ENCODE data around the gene CYP2W1.

CYP2W1 gene

DNA sequence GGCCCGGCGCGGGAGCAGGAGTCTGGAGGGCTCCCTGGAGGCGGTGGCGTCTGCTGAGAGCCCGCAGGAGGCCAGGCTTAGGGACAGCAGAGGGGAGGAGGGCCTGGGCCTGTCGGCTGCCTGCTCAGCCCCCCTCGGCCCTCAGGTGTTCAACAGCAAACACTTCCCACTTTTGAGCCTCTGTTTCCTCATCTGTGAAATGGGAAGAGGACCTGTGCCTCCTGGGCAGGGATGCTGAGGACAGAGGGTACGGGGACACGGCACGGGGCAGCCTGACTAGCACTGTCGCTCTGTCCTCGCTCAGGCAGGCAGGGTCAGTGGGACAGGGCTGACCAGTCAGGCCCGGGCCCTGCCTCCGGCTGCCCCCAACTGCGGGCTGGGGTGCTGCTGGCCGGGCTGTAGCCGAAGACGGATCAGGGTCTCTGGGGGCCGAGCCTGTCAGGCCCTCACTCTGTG, 663 bp downstream of the CYP2W1 start:
- no peak for DNase-seq (ENCODE audit: low spot score)

DNA sequence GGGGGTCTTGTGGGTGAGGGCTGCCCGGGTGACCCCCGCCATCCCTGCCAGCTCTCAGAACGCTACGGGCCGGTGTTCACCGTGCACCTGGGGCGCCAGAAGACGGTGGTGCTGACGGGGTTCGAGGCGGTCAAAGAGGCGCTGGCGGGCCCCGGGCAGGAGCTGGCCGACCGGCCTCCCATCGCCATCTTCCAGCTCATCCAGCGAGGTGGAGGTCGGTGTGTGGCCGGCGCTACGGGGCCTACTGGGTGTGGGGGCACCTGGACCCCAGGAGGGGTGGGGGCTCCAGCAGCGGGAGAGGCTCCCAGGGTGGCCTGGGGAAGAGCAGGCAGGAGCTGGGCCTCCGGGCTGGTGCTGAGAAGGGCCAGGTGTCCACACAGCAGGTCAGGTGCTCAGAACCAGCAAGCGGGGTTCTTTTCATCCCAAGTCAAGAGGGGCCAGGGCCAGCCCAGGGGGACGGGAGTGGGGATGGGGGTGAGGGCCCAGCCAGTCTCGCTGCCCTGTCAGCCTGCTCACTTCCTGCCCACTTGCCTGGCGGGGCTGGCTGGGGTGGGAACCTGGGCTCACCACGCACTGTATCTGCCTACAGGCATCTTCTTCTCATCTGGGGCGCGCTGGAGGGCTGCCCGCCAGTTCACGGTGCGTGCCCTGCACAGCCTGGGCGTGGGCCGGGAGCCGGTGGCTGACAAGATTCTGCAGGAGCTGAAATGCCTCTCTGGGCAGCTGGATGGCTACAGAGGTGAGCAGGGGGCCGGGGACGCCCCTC, 1.6 kb downstream of the CYP2W1 start:
- DNase-seq (ENCODE audit: low spot score): no peak

DNA sequence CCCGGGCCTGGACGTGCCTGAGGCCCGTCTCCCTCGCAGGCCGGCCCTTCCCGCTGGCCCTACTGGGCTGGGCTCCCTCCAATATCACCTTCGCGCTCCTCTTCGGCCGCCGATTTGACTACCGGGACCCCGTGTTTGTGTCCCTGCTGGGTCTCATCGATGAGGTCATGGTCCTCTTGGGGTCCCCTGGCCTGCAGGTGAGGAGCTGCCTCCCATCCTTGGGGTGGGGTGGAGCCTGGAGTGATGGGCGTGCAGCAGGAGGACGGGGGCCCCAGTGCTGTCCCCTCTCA, 2.1 kb downstream of the CYP2W1 start:
- DNase-seq (ENCODE audit: low spot score): no peak

DNA sequence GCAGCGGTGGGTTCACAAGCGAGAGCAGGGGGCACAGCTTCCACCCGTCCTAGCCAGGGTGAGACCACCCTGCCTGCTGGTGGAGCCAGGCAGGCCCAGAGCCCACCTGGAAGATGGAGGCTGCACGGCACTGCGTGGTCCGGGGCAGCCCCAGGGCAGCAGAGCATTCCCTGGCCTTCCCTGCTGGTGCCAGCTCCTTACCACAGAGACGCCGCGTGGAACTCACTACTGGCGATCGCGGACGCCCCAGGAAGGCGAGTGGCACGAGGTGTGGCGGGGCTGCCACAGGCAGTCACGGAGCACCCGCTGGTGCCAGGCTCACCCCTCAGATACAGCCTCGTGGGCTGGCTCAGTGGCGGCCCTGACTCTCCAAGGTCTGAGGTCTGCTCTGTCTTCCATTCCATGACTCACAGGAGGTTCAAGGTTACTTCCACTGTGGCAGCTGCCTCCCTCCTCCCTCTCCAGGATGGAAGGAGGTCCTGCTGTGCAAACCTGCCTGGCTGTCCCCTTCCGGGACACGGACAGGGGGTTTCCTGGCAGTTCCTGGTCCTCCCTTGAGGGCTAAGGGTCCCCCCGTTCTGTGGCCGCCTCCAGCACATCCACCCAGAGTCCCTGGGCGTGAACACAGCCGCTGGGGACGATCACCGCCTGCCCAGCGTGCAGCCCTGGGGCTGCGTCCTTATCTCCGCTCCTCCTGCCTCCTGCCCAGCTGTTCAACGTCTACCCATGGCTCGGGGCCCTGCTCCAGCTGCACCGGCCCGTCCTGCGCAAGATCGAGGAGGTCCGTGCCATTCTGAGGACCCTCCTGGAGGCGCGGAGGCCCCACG, 3.1 kb downstream of the CYP2W1 start:
- DNase-seq (ENCODE audit: low spot score): no peak

DNA sequence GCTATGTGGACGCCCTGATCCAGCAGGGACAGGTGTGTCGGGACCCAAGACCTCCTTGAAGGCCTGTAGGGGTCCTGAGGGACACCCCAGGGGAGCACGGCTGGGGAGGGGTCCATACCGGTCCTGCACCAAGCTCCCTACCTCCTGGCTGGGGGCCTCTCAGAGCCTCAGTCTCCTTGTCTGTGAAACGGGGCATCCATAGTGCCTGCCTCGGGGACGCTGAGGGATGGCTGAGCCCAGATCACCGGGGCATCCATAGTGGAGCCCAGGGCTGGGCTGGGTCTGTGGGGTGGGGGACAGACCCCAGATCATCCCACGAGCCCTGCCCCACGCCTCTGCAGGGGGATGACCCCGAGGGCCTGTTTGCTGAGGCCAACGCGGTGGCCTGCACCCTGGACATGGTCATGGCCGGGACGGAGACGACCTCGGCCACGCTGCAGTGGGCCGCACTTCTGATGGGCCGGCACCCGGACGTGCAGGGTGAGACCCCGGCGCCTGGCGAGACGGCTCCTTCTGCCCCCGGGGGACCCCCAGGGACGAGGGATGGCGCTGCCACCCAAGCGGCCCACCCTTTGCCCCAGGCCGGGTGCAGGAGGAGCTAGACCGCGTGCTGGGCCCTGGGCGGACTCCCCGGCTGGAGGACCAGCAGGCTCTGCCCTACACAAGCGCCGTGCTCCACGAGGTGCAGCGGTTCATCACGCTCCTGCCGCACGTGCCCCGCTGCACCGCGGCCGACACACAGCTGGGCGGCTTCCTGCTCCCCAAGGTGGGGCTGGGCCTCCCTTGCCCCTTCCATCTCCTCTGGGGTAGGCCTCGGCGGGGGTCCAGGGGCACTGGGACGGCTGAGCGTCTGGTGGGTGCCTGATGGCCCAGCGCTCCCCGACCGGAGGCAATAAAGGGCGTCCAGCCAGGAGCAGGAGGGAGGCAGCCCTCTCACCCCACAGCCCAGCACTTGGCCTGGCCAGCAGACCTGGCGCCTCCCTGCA, 4.1 kb downstream of the CYP2W1 start:
- no peak for DNase-seq (ENCODE audit: low spot score)

DNA sequence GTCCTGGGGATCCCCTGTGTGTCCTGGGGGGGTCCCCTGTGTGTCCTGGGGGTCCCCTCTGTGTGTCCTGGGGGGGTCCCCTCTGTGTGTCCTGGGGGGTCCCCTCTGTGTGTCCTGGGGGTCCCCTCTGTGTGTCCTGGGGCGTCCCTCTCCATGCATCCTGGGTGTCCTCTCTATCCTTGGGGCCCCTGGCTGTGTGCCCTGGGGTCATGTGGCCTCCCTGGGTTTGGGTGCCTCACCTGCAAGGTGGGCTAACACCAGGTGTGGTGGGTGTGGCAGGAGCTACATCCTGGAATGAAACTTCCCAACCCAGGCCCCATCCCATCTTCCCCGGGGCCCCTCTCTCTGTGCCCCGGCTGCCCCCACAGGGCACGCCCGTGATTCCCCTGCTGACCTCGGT, 4.9 kb downstream of the CYP2W1 start:
- no peak for DNase-seq (ENCODE audit: low spot score)

DNA sequence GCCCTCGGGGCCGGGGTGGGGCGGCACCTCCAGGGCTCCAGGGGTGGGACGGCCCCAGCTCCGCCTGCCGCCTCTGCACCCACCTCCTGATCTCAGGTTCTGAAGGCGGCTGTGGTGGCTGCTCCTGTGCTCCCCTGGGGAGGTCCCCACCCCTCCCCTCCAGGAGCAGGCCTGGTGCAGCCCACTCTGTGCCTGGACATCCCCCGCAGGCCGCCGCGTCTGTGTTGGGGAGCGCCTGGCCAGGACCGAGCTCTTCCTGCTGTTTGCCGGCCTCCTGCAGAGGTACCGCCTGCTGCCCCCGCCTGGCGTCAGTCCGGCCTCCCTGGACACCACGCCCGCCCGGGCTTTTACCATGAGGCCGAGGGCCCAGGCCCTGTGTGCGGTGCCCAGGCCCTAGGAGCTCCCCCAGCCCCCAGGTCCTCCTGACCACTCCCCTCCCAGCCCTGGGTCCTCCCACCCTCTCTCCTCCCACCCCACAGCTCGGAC, 5.5 kb downstream of the CYP2W1 start:
- DNase-seq (ENCODE audit: low spot score): peak; percentile 55

DNA sequence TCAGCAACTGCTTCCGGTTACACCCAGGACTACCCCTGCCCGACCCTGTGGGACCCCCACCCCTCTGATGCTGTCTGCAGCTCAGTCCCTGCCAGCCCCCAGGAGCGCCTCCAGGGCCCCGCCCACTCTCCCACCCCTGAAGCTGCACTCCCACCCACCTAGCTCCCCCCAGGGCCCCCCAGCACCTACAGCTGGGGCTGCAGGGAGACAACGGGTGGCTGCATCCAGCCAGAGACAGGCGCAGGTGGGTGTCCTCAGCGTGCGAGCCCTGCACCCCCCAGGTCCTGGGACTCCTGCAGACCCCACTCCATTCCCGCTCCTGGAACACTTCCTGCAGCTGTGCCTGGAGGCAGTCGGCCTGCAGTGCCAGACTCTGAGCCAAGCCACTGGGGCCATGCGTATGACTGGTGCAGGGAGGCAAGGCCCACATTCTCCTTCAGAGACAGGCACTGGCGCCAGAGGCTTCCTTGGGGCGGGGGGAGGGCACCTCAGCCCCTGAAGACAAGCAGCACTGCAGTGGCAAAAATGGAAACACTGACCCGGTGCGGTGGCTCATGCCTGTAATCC, 6.1 kb downstream of the CYP2W1 start:
- DNase-seq (ENCODE audit: low spot score): no peak

DNA sequence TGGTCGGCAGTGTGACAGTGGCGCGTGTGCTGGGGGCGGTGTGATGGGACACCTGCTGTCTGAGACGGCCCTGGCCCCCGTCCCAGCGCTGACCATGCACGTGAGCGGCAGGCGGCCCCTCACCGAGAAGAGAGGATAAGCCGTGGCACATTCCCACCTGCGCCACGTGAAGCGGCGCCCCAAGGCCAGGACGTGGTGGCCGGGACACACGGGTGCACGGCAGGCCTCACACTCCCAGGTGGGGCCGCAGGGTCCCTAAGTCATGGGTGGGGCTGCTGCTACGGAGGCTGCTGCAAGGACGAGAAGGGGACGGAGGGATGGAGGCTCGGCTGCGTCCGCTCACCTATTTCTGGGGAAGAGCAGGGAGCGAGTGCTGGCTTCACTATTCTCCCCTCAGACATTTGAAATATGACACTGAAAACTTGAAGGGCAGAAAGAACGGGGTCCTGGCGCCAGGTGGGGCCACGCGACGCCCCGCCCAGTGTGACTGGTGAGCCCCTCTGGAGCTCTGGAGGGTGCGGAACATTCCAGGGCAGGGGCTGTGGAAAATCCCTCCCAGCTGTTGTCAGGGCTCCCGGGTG, 7.5 kb downstream of the CYP2W1 start:
- DNase-seq (ENCODE audit: low spot score): no peak

DNA sequence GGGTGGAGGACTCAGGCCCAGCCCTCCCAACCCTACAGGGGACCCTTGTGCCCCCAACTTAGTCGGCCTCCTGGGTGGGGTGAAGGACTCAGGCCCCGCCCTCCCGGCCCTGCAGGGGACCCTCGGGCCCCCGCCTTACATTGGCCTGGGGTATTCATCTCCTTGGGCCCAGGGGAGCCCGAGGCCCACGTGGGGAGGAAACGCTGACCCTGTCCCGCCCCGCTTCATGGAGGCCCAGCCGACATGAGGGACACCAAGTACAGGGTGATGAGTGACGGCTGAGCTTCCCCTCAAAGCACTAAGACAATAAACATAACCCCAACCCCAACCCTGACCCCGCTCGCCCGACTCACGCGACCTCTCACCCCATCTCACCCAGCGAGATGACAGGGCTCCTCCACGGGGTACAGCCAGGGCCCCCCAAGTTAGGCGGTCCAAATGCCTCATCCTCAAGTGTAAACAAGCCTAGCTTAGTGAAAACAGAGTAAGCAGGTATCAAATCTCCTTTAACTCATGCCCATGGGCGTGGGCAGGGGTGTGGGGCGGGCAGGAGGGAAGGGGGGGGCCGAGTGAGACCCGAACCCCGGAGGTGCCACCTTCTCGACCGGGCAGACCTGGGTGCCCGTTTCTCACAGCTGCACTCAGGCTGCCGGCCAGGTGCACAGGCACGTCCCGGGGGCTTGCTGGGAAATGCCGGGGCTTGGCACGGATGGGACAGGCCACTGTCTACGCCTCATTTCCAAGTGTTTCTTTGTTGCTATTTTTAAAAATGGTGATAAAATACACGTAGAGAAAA, 8.2 kb downstream of the CYP2W1 start:
- DNase-seq (ENCODE audit: low spot score): no peak

DNA sequence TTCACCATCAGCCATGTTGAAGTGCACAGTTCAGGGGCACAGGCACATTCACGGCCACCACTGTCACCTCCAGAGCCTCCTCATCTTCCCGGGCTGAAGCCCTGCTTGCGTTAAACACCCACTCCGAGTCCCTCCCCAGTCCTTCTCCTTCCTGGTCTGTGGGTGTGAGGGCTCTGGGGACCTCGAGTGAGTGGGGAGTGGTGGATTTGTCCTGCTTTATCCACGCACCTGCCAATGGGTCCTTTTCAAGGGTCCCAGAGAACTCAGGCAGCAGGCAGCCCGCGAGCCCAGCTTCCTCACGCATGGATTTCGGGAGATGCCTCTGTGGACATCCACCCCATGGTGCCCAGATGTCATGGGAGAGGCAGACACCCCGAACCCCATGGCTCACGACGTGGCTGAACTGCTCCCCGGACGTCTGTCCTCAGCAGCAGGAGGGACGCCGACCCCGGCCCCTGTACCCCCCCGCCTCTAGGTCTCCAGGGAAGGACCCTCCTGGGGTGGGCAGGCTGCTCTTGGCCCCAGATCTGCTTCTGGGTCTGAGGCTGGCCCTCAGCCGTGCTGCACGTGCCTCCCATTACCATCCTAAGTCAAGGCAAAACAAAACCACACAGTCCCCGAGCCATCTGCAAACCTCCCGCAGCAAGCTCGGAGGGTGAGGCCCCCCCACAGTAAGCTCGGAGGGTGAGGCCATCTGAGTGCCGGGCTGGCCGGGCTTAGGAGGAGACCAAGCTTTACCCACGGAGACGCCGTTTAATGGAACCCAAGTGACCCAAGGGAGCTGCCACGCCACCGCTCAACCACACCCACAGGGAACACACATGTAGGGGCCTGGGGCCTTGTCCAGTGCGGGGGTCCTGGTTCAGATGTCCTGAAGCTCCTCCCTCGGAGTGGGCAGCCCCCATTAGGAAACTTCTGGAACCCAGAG, 9.0 kb downstream of the CYP2W1 start:
- DNase-seq (ENCODE audit: low spot score): no peak

DNA sequence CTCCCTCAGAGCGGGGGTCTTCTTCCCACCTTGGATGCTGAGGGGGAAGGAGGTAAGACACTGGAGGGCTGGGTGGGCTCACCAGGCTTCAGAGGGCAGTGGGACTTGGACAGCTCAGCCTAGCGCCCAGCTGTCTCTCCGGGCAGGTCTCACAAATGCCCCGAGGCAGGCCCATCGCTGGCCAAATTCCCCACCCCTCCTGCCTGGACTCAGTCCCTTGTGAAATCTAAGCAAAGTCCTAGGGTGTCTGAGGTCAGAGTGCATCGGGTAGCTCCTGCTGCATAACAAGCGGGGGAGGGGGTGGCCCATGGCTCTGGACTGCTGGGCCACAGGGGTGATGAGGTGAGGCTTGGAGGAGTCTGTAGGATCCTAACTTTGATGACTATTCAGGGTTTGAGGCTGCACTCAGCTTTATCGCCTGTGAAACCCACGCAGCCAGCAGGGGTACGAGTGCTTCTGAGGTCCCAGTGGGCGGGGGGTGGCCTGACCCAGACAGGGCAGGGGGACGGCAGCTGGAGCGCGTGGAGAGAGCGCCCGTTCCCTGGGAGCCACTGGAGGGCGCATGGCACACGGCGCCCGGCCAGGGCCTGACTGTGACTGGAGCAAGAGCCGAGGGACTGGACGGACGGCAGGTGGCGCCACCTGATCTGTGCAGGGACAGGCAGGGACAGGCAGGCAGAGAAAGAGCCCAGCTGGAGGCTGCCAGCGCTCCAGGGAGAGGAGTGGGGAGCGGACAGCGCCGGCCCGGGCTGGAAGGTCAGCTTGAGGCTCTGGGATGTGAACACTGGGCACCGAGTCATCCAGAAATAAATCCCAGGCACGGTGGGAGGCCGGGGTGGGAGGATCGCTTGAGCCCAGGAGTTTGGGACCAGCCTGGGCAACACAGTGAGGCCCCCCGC, 10.0 kb downstream of the CYP2W1 start:
- peak; percentile 97 for DNase-seq (ENCODE audit: low spot score)

DNA sequence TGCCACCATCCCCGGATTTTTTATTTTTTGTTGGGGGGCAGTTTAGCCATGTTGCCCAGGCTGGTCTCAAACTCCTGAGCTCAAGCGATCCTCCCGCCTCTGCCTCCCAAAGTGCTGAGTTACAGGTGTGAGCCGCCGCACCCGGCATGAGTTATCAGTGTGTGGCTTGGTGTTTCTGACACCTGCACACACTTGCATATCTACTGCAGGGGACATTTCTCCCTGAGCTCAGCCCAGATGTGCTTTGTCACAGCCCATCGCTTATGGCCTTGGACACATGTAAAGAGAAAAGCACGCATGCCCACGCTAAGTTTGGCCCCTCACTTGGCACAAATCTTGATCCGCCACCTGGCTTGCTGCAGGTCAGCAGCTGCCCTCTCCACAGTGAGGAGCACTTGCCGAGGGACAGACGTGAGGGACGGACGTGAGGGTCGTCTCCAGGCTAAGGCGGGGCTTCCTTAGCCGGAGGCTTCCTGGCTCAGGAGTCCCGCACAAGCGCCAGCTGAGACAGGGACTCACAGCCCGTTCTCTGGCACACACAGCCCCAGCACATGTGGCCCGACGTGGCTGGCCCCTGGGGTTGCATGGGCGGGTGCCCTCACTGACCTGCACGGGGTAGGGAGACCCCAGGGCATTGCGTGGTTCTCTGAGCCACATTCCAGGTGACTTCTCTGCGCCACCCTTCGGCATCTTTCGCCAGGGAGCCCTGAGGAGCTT, 11.8 kb downstream of the CYP2W1 start:
- DNase-seq (ENCODE audit: low spot score): no peak

DNA sequence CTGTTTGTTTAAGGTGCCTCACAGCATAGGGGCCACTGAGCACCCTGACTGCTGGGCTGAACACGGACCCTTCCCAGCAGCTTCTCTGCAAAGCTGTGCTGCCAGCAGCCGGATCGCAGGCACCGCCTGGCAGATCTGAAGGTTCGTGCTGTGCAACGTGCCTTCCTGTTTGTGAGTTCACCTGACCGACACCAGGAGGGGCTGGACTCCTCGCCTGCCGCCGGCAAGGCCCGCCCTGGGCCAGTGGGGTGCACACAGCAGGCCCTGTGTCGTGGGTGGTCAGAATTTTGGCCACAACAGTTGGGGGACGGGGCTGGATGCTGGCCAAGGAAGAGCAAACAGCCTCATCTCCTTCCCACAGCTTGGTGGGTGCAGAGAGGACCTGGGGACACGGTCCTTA, 12.6 kb downstream of the CYP2W1 start:
- DNase-seq (ENCODE audit: low spot score): no peak

DNA sequence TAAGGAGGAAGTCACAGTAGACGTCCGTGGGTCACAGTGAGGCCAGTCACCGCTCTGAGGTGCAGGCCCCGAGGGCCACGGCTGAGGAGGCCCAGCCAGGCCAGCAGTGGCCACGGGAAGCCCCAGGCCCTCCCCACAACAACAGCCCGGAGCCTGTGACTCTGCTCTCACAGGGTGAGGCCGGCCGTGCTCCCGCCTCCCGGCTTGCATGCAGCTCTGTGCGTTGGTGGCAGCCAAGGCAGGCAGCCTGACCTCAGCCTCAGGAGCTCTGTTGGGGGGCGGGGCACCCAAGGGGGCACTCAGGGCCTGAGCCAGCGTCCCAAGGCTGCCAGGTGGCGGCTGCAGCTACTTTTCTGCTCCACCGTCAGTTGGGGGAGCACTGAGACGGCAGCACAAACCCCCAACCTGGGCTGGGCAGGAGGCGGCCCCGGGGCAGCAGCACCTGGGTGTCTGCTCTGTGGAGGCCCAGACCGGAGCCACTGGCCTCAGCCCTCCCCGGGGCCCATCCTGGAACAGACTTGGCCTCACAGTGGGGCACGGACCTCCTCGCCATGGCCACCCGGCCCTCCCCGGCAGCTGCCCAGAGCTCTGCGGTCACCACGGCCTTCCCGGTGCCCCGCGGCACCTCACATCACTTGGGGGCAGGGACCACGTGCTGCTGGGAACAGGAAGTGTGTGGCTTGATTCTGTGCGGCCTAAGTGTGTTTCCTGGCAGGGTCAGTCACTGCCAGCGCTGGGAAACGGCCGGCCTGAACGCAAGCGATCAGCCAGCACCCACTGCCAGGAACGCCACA, 13.3 kb downstream of the CYP2W1 start:
- no peak for DNase-seq (ENCODE audit: low spot score)

DNA sequence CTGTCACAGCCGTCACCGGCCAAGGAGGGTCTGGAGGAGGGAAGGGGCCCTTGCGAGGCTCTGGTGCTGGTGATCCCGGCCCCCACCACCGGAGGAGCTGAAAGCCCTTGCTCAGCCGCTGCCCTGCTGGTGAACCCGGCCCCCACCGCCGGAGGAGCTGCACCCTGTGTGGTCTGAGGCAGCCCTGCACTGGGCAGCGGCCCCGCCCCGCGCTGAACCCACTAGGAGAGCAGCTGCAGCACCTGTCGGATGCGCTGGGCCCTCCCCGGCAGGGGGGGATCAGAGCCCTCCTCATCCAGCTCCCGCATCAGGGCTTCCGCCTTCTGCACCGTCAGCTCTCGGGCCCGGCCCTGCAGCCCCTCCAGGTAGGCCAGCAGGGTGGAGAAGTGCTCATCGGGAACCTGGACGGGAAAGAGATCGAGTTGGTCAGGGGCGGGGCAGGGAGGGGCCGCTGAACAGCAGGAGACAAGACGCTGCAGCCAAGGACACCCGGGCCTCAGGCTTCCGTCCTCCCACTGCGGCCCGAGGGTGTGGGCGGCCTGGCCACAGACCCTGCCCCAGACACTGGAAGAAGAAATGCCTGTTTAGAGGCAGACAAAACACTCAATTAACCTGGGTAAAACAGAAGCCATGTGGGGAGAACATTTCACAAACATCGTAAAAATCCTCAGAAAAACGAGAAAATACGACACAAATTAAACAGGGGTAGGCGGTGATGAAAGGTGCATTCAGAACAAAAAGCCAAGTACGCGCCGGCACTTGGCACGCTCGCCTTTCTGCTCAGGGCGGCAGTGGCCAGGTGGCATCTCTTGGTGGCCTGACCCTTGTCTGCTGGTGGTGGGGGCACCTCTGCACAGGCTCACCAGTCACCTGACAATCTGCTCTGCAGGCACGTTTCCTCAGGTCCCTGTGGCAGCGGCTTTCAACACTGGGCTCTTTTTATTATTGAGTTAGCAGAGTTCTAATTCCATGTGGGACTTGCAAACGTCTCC, 14.7 kb downstream of the CYP2W1 start:
- no peak for DNase-seq (ENCODE audit: low spot score)
